T-helper 2 cell treated with Interferon-gamma antibody and Interleukin-4, amounts not matched to agents 100 ng/mL and 5 ng/mL, for 36 hours (primary cell): Measurements from ENCODE around the gene PRR7. TPM values are rescaled to one million over a fixed set of nuclear protein-coding genes. Genes with fewer than 3 reads are reported as not detected.

Experiments used
- intact Hi-C: fragments of 100-400 bp; cut with micrococcal nuclease; formaldehyde crosslinking; loops from one replicate; pipeline ENCODE4 v1.15.1; 2023
- total RNA-seq: library from RNA; stranded (reverse); gene quantifications from 2 replicates; pipeline ENCODE4 v1.2.3, GENCODE V29; 2022

The PRR7 gene
- total RNA-seq, 1 donor from 2014 or later, result 6.0 TPM

GRCh38 chr5:177421062-177421798 lies 25.4 kb upstream of the PRR7 start:
- intact Hi-C loops, result no loop called here

- intact Hi-C loops, result no loop called here
Observed at GRCh38 chr5:177423671-177424070, 22.9 kb upstream of the PRR7 start.

- intact Hi-C loops, result loop anchor here (1.0 to 5.0 kb wide), 2 partner anchors 21 to 293 kb away; partner anchors contain the start of gene NSD1
Observed at GRCh38 chr5:177425196-177425800, 21.3 kb upstream of the PRR7 start.

GRCh38 chr5:177425801-177426565 lies 20.6 kb upstream of the PRR7 start:
- intact Hi-C loops, result loop anchor here (1.0 to 5.0 kb wide), 7 partner anchors 22 to 889 kb away; partner anchors contain the start of genes MXD3, NSD1, PDLIM7 and RNF44

GRCh38 chr5:177426566-177427210 lies 19.9 kb upstream of the PRR7 start, which contains the start of gene GRK6:
GRK6 (plus strand) TSS chr5:177426676; CDS start chr5:177426846, 170 bp downstream.
- intact Hi-C loops, result loop anchor here (1.0 to 5.0 kb wide), 6 partner anchors 29 to 890 kb away; partner anchors contain the start of genes MXD3, NSD1, PDLIM7 and RNF44

GRCh38 chr5:177427211-177427822 lies 19.3 kb upstream of the PRR7 start:
- intact Hi-C loops, result loop anchor here (2.0 to 5.0 kb wide), 2 partner anchors 295 to 891 kb away; partner anchors contain the start of genes NSD1 and RNF44

- intact Hi-C loops, result loop anchor here (2.0 to 5.0 kb wide), 2 partner anchors 296 to 891 kb away; partner anchors contain the start of genes NSD1 and RNF44
Observed at GRCh38 chr5:177427919-177428573, 18.6 kb upstream of the PRR7 start.

- intact Hi-C loops, result loop anchor here (5.0 kb wide), 1 partner anchor 296 kb away; the partner anchor contains the start of gene NSD1
Observed at GRCh38 chr5:177428574-177429217, 17.9 kb upstream of the PRR7 start.

GRCh38 chr5:177429248-177430040 lies 17.2 kb upstream of the PRR7 start:
- intact Hi-C loops, result loop anchor here (2.0 to 5.0 kb wide), 2 partner anchors 17 to 297 kb away; partner anchors contain the start of genes NSD1 and PRR7

GRCh38 chr5:177430140-177430951 lies 16.3 kb upstream of the PRR7 start:
- intact Hi-C loops, result loop anchor here (2.0 kb wide), 1 partner anchor 16 kb away; the partner anchor contains the start of gene PRR7

- intact Hi-C loops, result loop anchor here (1.0 to 2.0 kb wide), 2 partner anchors 16 to 24 kb away; partner anchors contain the start of gene PRR7
Observed at GRCh38 chr5:177430972-177431316, 15.7 kb upstream of the PRR7 start.

GRCh38 chr5:177431317-177432142 lies 15.1 kb upstream of the PRR7 start:
- intact Hi-C loops, result loop anchor here (1.0 to 2.0 kb wide), 2 partner anchors 15 to 24 kb away; partner anchors contain the start of gene PRR7

GRCh38 chr5:177432143-177432838 lies 14.3 kb upstream of the PRR7 start:
- intact Hi-C loops, result no loop called here

GRCh38 chr5:177432839-177433657 lies 13.6 kb upstream of the PRR7 start:
- intact Hi-C loops, result no loop called here

- intact Hi-C loops, result loop anchor here (1.0 kb wide), 1 partner anchor 11 kb away; no protein-coding TSS in a partner anchor
Observed at GRCh38 chr5:177433658-177434217, 12.9 kb upstream of the PRR7 start.
